GM21786 (cell line): ENCODE data around the gene CARD9.

Experiments
- ATAC-seq: cut with Tn5 transposase; IDR thresholded peaks from one replicate; pipeline ENCODE4 v1.9.1; 2021; ENCODE audit not compliant: unreplicated experiment

Gene CARD9

DNA sequence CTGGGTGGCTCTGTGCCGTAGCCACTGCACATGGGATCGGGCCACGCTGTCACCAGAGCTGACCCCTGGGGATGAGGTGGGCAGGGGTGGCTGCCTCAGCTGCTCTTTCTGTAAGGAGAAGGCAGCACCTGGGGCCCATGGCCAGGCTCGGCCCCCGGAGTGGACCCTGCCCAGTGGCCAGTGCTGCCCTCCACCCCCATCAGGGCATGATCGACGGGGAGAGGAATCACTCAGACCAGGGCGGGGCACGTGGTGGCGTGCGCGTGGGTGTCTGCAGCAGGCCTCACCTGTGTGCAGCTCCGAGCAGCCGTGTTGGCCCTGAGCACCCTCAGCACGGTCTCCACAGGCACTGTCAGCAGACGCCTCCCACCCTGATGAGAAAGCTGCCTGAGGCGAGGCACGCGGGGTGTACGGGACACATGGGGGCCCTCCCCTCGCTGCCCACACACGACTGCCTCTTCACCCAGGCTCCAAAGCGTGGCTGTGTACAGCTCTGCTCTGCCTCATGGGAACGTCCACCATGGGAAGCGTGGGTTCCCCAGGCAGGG, 8.6 kb upstream of the CARD9 start:
- ATAC-seq, result no peak

- ATAC-seq, result no peak
These were observed 7.8 kb upstream of the CARD9 start for GRCh38 chr9:136381311-136381710.

- no peak for ATAC-seq
These were observed 6.9 kb upstream of the CARD9 start for GRCh38 chr9:136380381-136380780.

GRCh38 chr9:136379891-136380290, 6.4 kb upstream of the CARD9 start:
- no peak for ATAC-seq

- ATAC-seq, result no peak
These were observed 5.9 kb upstream of the CARD9 start for GRCh38 chr9:136379401-136379800.

- ATAC-seq, result no peak
These were observed 5.5 kb upstream of the CARD9 start for GRCh38 chr9:136379003-136379287.

GRCh38 chr9:136378170-136379002, 4.9 kb upstream of the CARD9 start:
- no peak for ATAC-seq

- ATAC-seq, result no peak
These were observed 4.1 kb upstream of the CARD9 start for GRCh38 chr9:136377341-136378169.

- ATAC-seq, result no peak
These were observed 3.0 kb upstream of the CARD9 start for GRCh38 chr9:136376457-136376856.

DNA sequence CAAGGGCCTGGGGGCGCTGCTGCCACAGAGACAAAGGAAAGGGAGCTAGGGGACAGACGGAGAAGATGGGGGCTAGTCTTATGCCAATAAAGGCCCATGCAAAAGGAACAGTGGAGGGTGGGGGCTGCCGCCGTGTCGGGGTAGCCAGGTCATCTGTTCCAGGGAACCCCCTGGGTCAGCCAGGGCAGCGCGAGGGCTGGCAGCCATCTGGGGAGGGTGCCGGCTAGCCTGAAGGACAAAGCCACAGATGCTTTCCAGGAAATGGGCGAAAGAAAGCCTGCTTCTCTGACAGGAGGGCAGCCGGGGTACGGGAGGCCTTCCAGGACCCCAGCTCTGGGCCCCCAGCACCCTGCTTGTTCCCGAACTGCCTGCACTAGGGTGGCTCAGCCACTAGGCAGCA, 1.6 kb upstream of the CARD9 start:
- no peak for ATAC-seq

GRCh38 chr9:136374183-136374575, 710 bp upstream of the CARD9 start:
- no peak for ATAC-seq

DNA sequence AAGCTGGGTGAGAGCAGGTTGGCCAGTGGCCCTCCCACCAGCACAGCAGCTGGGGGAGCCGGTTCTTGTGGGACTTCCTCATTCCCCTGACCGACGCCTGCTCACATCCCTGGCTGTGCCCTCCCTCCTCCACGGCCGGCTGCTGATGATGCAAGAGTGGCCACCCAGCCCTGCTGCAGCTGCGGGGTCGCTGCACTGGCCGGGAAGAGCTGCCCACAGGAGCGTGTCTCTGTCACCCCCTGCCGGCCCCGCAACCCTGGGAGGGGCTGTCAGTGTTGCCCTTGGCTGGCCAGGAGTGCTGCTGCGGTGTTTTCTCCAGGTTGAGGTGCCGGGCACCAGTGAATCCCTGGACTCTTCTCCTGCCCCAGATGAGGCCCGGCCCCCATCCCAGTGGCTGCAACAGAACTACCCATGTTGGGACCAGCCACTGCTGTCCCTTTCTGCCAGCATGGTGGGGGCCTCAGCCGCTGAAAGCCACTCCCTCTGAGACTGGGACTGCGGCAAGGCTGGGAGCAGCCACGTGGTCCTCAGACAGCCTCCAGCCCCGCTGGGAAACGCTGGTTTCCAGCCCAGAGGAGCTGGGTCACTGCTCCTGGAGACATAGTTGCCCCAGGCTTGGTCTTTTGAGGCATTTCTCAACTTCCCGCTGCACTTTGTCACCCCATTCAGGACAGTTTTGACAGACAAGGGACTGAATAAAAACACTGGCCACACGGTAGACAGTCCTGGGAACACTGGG, 739 bp downstream of the CARD9 start:
- ATAC-seq, result no peak

DNA sequence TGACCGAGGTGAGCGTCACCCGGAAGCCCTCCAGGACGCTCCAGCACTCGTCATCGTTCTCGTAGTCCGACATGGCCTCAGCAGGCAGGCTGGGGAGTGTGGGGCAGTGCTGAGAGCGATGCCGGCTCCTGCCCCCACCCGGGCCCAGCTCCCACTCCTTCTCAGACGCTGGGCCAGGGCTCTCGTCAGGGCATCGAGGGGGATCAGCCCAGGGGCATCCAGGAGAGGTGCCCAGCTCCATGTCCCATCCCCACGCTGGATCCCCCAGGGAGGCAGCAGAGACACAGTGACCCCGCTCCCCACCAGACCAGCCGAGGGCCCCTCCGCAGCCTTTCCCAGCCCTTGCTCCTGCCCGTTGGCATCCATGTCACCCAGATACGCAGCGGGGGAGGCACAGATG, 1.5 kb downstream of the CARD9 start:
- no peak for ATAC-seq

GRCh38 chr9:136371533-136371880, 2.0 kb downstream of the CARD9 start:
- no peak for ATAC-seq

- no peak for ATAC-seq
These were observed 2.6 kb downstream of the CARD9 start for GRCh38 chr9:136370687-136371532.

GRCh38 chr9:136370037-136370436, 3.4 kb downstream of the CARD9 start:
- ATAC-seq, result no peak

GRCh38 chr9:136368190-136368589, 5.3 kb downstream of the CARD9 start:
- ATAC-seq, result no peak

GRCh38 chr9:136367296-136368145, 5.9 kb downstream of the CARD9 start:
- no peak for ATAC-seq

DNA sequence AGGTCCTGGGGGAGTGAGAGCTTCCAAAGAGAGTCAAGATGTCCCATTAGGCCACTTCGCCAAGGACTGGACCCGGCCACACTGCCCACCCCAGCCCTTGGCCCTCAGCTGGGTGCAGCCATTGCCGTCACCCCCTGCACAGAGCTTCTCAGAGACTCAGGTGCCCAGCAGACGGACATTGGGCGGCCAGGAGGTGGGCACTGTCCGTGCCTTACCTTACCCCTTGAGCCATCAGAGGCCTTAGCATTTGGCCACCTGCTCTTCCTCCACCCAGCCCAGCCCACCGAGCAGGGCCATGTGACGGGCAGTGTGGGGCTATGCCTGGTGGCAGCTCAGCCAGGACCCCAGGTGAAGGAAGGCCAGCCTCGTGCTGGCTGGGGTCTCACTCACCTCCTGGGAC, 6.6 kb downstream of the CARD9 start:
- ATAC-seq, result no peak

DNA sequence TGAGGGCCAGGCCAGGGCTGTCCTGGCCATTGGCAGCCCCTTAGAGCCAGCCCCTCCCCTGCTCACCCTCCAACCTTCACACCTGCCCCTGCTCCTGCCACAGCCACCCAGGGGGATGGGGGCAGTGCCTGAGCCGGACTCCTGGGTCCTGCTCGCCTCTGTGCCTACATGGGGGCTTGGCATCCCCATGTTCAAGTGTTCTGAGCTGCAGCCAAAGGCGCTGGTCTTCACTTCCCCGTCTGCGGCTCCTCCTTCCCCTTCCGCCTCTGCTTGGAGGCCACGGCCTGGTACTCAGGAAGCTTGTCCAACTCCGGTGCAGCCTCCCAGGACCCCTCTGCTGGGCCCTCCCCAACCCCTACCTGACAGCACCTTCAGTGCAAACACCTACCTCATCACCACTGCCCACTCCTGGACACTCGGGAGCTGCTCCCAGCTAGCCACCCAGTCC, 7.7 kb downstream of the CARD9 start:
- no peak for ATAC-seq
